Colon (tissue), 2 donors: Measurements from ENCODE around the gene BAAT.
"Not testable (repeated sequence)": the region's sequence is repeated elsewhere in the genome, so short reads cannot be mapped to it uniquely, and the experiment has no call there.

ENCODE experiments used
- FAIRE-seq: peaks from 2 replicates; lab custom pipeline; 2012; peaks lifted over from hg19 to GRCh38; lab: Jason Lieb, UNC
- donor health status: control.
- donor health status: control.

Gene BAAT

GRCh38 chr9:101384873-101385536 lies at the start of gene BAAT:
BAAT (minus strand) TSS chr9:101385006; CDS start chr9:101371404, 13,602 bp downstream.
- not testable (repeated sequence) for FAIRE-seq

GRCh38 chr9:101433229-101433628 lies 48.4 kb upstream of the BAAT start:
- no peak for FAIRE-seq

- FAIRE-seq: no peak
Measured at GRCh38 chr9:101432740-101433139, 47.9 kb upstream of the BAAT start.

- FAIRE-seq: no peak
Measured at GRCh38 chr9:101432171-101432570, 47.4 kb upstream of the BAAT start.

GRCh38 chr9:101429736-101430135 lies 44.9 kb upstream of the BAAT start:
- no peak for FAIRE-seq

- FAIRE-seq: no peak
Measured at GRCh38 chr9:101428909-101429308, 44.1 kb upstream of the BAAT start.

GRCh38 chr9:101427957-101428655 lies 43.3 kb upstream of the BAAT start:
- no peak for FAIRE-seq

- no peak for FAIRE-seq
Measured at GRCh38 chr9:101427358-101427757, 42.6 kb upstream of the BAAT start.

- FAIRE-seq: no peak
Measured at GRCh38 chr9:101421653-101422065, 36.9 kb upstream of the BAAT start.

GRCh38 chr9:101419863-101420262 lies 35.1 kb upstream of the BAAT start:
- no peak for FAIRE-seq

- FAIRE-seq: no peak
Measured at GRCh38 chr9:101418518-101419430, 34.0 kb upstream of the BAAT start.

GRCh38 chr9:101417977-101418376 lies 33.2 kb upstream of the BAAT start:
- FAIRE-seq: no peak

GRCh38 chr9:101417389-101417788 lies 32.6 kb upstream of the BAAT start:
- FAIRE-seq: no peak

GRCh38 chr9:101415578-101415977 lies 30.8 kb upstream of the BAAT start:
- FAIRE-seq: no peak

GRCh38 chr9:101414839-101415238 lies 30.0 kb upstream of the BAAT start:
- no peak for FAIRE-seq

- no peak for FAIRE-seq
Measured at GRCh38 chr9:101409079-101409477, 24.3 kb upstream of the BAAT start.

- no peak for FAIRE-seq
Measured at GRCh38 chr9:101408374-101409078, 23.7 kb upstream of the BAAT start.

- FAIRE-seq: no peak
Measured at GRCh38 chr9:101403516-101404285, 18.9 kb upstream of the BAAT start.

GRCh38 chr9:101400120-101400519 lies 15.3 kb upstream of the BAAT start:
- no peak for FAIRE-seq

- no peak for FAIRE-seq
Measured at GRCh38 chr9:101399643-101399970, 14.8 kb upstream of the BAAT start.

- FAIRE-seq: no peak
Measured at GRCh38 chr9:101398930-101399642, 14.3 kb upstream of the BAAT start.
